COLO829 (cell line): ENCODE results near the gene RAB3IL1.

Source experiments
- DNase-seq: peaks from one replicate; pipeline ENCODE4 v3.0.0; 2012; ENCODE audit warnings: low spot score

Gene RAB3IL1

DNA sequence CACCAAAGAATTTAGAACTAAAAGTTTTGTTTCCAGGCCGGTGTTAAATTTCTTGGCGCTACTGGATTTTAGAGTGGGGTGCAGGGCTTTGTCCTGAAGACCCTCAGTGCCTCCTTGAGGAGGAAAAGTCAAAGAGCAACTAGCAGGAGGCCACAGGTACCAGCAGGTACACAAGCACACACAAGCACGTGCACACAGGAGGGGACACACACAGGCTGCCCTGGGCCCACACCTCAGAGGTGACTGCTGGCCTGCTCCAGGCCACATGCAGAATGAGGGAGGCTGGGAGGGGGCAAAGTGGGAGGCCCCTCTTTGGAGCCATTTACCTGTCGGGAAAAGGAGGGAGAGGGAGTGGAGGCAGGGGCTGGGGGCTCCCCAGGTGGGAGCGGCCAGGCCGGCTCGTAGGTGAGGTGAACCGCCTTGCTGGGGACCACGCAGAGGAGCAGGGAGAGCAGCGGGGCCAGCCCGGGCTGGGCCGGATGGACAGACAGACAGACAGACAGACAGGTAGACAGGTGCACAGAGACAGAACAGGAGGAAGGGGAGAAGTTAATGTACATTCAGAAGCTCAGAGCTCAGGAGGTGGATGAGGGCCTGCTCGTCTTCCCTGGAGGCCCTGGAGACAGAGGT lies 12.2 kb downstream of the RAB3IL1 start:
- no peak for DNase-seq

GRCh38 chr11:61904539-61905048 lies 12.8 kb downstream of the RAB3IL1 start:
- no peak for DNase-seq

DNA sequence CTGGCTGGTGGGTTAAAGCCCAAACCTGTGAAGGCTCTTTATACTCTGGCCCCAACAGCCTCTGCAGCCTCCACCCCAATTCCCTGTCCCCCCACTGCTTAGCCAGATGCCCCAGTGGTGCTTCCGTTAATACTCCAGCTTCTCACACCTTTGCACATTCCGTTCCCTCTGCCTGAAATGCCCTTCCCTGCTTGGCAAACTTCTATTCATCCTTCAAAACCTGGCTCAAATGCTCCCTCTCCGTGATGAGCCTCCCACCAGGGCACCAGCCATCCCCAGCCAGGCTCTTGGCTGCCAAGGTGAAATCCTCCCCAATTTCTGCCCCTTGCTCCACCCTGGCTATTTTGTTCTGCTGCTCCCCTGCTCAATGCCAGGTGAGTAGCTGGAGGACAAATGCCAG lies 13.5 kb downstream of the RAB3IL1 start:
- DNase-seq: no peak

GRCh38 chr11:61902313-61902712 lies 15.1 kb downstream of the RAB3IL1 start:
- DNase-seq: no peak

DNA sequence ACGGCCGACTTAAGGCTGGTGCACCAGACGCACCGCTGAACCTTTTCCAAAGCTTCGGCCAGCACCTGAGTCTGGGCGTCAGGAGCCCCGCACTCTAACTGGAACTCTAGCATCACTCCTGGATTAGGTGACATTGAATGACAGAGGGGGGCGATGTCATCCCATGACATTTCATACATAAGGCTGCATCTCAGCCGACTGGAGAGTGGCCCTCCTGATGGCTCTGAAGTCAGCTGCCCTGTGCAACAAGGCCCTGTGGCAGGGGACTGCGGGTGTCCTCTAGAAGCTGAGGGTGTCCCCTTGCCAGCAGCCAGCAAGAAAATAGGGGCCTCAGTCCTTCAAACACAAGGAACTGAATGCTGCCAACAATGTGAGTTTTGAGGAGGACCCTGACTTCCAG lies 16.0 kb downstream of the RAB3IL1 start:
- no peak for DNase-seq

- no peak for DNase-seq
Observed at GRCh38 chr11:61900251-61900650, 17.1 kb downstream of the RAB3IL1 start.

- DNase-seq: peak; percentile 72
Observed at GRCh38 chr11:61899146-61899841, 18.1 kb downstream of the RAB3IL1 start.

GRCh38 chr11:61898247-61898582 lies 19.2 kb downstream of the RAB3IL1 start:
- no peak for DNase-seq

GRCh38 chr11:61897387-61898246 lies 19.7 kb downstream of the RAB3IL1 start:
- peak; percentile 89 for DNase-seq

DNA sequence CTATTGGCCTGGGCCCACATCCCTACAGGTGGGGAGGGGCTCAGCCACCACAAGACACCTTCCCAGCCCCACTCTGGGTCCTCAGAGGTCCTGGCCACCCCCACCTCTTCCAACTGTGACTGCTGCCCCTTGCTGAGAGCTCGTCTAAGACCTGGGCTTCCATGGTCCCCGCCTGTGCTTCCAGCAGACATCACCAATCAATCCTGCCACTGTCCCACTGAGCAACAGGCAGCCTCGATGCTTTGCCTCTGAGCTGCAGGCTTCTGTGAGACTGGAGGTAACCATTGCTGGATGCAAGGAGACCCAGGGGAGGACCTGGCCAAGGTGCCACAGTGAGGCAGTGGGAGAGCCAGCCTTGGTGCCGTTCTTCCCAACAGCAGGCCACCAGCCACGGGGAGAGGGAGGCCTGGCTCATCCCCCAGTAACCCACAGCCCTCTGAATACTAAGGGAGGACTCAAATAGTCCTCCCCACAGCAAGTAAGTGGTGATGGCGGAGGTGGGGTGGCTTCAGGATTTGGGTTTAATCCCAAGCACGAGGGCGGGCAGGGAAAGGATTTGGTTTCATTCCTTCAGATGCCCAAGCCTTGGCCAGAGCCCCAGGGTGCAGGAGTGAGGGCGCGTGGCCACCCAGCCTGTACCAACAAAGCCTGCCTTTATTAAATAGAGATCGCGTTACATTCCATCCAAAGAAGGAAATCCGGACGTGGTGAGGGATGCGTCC lies 20.5 kb downstream of the RAB3IL1 start:
- DNase-seq: peak; percentile 94

DNA sequence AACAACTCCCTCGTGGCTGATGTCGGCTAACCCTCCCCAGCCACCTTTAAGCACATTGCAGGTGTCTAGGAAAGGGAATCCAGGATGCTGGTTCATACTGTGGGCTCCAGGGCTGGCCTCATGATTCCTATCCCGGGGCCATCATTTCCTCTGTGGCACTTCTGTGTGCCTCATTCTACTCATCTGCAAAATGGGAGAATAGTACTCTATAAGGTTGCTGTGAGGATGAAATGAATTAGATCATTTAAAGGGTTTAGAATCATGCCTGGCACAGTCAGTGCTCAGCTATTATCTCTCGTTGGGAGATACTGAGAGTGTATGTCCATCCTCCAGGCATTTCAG lies 21.7 kb downstream of the RAB3IL1 start:
- DNase-seq: no peak

GRCh38 chr11:61895046-61895717 lies 22.2 kb downstream of the RAB3IL1 start:
- no peak for DNase-seq

GRCh38 chr11:61893981-61894380 lies 23.4 kb downstream of the RAB3IL1 start:
- no peak for DNase-seq

DNA sequence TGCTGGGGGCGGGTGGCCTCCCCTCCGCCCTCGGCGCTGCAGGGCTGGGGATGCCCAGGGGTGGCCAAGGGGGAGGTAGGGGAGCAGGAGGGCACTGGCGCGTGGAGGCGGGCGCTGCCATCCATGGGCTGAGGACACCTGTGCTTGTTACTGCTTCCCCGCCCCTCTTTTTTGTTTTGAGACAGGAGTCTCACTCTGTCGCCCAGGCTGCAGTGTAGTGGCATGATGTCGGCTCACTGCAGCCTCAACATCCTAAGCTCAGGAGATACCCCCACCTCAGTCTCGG lies 25.3 kb downstream of the RAB3IL1 start:
- DNase-seq: no peak

DNA sequence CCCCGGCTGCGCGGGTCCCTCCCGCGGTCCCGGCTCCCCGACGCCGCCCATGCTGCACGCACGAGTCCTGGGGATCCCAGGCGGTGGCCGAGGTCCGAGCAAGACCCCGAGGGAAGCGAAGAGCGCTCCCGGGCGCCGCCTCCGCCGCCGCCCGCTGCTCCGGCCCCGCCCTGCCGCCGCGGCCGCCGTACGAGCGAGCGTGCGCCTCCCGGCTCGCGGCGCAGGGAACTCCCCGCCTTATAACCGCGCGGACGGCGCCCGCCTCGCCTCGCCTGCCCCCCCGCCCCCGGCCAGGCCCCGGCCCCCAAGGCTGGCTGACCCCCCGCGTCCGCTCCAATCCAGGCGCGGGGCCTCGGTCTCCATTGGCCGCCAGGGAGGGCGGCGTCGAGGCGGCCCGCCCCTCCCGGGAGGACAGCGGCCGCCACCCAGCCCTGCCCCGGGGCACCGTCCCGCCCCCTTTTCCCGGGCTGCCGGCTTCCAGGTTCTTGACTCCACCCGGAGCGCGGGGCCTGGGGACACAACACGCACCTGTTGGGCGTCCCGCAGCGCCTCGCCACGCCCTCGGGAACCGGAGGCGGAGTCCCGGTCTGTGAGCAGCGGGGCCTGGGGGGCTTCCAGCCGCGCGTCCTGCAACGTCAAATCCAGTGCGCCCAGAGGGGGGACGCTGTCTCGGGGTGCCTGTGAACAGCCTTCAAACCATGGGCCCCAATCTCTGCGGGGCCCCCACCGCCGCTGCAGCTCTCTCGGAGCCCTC lies 25.9 kb downstream of the RAB3IL1 start, which contains the start of gene FADS3:
TSS of gene FADS3 (minus strand) at position 215 of the 754 bp plus-strand sequence. CDS start at position 51, 164 bp downstream.
- peak; percentile 35 for DNase-seq

DNA sequence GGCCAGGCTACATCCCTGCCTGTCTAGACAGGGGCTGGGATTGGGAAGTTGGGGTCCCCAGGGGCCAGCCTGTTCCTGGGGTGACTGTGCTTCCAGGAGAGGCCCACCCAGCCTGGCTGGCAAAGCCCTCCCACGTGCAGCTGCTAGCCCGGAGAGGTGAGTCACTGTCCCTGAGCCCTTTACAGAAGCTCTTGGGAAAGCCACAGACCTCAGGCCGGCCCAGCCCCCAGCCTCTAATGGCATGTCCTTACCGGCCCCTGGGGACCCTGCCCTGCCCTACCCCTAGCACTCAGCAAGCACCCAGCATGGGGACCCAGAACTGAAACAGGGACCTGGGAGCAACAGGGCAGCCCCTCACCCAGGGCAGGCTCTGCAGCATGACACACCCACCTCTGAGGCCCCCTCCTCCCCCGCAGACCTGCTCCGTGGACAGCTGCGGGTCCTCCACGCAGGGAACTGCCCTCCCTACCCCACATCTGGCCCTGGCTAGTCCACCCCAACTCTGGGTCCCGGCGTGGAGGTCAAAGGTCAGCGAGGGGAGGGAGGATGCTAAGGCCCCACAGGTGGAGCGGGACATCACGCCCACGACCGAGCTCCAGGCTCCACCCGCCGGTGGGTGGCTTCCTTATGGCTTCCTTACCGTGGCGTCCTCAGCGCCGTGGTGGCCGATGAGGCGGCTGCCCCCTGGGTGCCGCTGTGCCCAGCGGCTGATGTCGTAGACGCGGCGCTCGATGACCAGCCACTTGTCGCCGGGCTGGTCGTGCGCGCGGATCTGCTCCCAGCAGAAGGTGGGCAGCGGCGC lies 26.6 kb downstream of the RAB3IL1 start:
- peak; percentile 26 for DNase-seq

- no peak for DNase-seq
Observed at GRCh38 chr11:61889831-61890230, 27.5 kb downstream of the RAB3IL1 start.

DNA sequence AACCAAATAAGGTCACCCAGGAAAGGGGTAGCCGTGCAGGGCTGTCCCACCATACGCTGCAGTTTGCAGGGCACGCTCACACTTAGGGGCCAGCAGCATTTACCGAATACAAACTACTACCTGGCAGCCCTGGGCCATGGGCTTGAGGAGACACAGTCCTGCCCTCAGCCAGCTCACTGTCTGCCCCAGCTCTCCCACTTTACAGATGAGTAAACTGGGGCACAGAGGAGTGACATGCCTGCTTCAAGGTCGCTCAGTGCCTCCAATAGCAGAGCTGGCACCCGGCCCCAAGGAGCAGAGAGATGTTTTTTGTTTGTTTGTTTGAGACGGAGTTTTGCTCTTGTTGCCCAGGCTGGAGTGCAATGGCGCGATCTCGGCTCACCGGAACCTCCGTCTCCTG lies 28.8 kb downstream of the RAB3IL1 start:
- no peak for DNase-seq

DNA sequence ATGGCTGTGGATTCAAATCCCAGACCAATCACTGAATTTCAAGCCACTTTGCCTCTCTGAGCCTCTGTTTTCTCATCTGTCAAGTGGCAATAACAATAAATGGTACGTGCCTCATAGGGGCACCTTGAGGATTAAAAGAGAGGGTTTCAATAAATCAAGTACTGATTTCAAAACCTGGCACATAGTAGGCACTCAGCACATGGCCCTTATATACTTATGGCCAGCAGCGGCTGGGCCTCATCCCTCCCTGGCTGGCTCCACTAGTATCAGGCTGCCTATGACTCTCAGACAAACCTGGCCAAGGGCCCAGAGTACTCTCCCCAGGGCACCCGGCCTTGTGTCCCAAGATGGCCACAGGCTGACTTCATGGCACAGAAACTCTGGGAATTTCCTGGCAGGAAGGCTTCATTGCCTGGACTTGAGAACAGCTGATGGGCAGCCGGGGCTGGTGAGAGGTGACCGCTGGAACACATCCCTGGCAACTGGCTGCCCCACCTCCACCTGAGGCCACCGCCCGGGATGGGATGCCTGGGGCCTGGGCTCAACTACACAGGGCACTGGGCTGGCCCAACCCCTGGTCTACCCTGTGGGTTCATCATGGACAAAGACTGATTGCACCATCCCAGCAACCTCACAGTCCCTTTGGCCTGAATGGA lies 29.4 kb downstream of the RAB3IL1 start:
- DNase-seq: no peak

GRCh38 chr11:61886643-61887042 lies 30.7 kb downstream of the RAB3IL1 start:
- no peak for DNase-seq
